ENCODE data around the gene TMEM213. TPM values are rescaled to one million over a fixed set of nuclear protein-coding genes. Genes with fewer than 3 reads are reported as not detected.

Gene TMEM213
- total RNA-seq, 6 donors from 2014 or later: 0.49 to 6.1 (median 3.6) TPM; not detected in 2

- Histone ChIP-seq H3K4me1 (peaks cover 0 to 5% (median 0%) of the 10 kb centered on the region in 4 donors), H3K4me3 (no peak overlapping the region), H3K27me3 (no peaks in the 10 kb centered on the region), H3K9me3 (no peaks in the 10 kb centered on the region), H3K36me3 (no peaks in the 10 kb centered on the region), H3K27ac (no peak overlapping the region)
- no peak for DNase-seq
- TF ChIP-seq POLR2A (IDR thresholded peaks at IDR 0.05) (no peak), POLR2AphosphoS5 (IDR thresholded peaks at IDR 0.05) (no peak), EP300 (IDR thresholded peaks at IDR 0.05) (no peak), CTCF (IDR thresholded peaks at IDR 0.05) (no peak)
- ATAC-seq (ENCODE audit: low FRiP score in 2 of 2): no peak
- WGBS, 2 donors: 88 to 91% methylated on average over 9 of the region's 9 CpGs
Observed at GRCh38 chr7:138773176-138773575, 24.6 kb upstream of the TMEM213 start.

- Histone ChIP-seq H3K4me1 (peaks cover 0 to 5% (median 0%) of the 10 kb centered on the region in 4 donors), H3K4me3 (no peak overlapping the region), H3K9me3 (no peaks in the 10 kb centered on the region), H3K36me3 (no peaks in the 10 kb centered on the region), H3K27ac (no peak overlapping the region), H3K27me3 (no peaks in the 10 kb centered on the region)
- WGBS, 2 donors: 76% methylated on average over 12 of the region's 12 CpGs; no CpG with 5 or more reads in 1 of the 2 donors
- TF ChIP-seq EP300 (IDR thresholded peaks at IDR 0.05) (no peak), POLR2A (IDR thresholded peaks at IDR 0.05) (no peak), POLR2AphosphoS5 (IDR thresholded peaks at IDR 0.05) (no peak), CTCF (IDR thresholded peaks at IDR 0.05) (no peak)
- no peak for ATAC-seq (ENCODE audit: low FRiP score in 2 of 2)
- DNase-seq: peak in 1 of 2 donors; percentile 37
Observed at GRCh38 chr7:138773817-138774216, 24.0 kb upstream of the TMEM213 start.

GRCh38 chr7:138776166-138776833 lies 21.5 kb upstream of the TMEM213 start:
- peak in 1 of 2 donors; percentile 35 for DNase-seq
- WGBS, 2 donors: 58 to 63% methylated on average over 10 of the region's 10 CpGs

GRCh38 chr7:138781004-138781403 lies 16.8 kb upstream of the TMEM213 start:
- Histone ChIP-seq H3K4me1 (peaks cover 0 to 12% (median 3%) of the 10 kb centered on the region in 4 donors), H3K27me3 (no peaks in the 10 kb centered on the region), H3K27ac (no peak overlapping the region), H3K4me3 (no peak overlapping the region), H3K36me3 (no peaks in the 10 kb centered on the region), H3K9me3 (no peaks in the 10 kb centered on the region)
- DNase-seq: no peak
- WGBS, 2 donors: 75 to 81% methylated on average over 2 of the region's 2 CpGs
- no peak for ATAC-seq (ENCODE audit: low FRiP score in 2 of 2)
- TF ChIP-seq EP300 (IDR thresholded peaks at IDR 0.05) (no peak), CTCF (IDR thresholded peaks at IDR 0.05) (no peak), POLR2AphosphoS5 (IDR thresholded peaks at IDR 0.05) (no peak), POLR2A (IDR thresholded peaks at IDR 0.05) (no peak)

More at GRCh38 chr7:138776166-138776833, 21.5 kb upstream of the TMEM213 start:
- no peak overlapping the region for H3K4me3 ChIP-seq
- H3K27ac ChIP-seq: peak overlapping the region in 2 of 4 donors; percentile 26 to 38
- H3K4me1 ChIP-seq: peaks cover 0 to 5% (median 0%) of the 10 kb centered on the region in 4 donors
- no peaks in the 10 kb centered on the region for H3K9me3 ChIP-seq
- TF ChIP-seq CTCF (IDR thresholded peaks at IDR 0.05) (no peak), EP300 (IDR thresholded peaks at IDR 0.05) (no peak), POLR2AphosphoS5 (IDR thresholded peaks at IDR 0.05) (no peak), POLR2A (IDR thresholded peaks at IDR 0.05) (no peak)
- no peaks in the 10 kb centered on the region for H3K36me3 ChIP-seq
- no peaks in the 10 kb centered on the region for H3K27me3 ChIP-seq
- ATAC-seq (ENCODE audit: low FRiP score in 2 of 2): peak; percentile 8 to 37

- Histone ChIP-seq H3K36me3 (no peaks in the 10 kb centered on the region), H3K4me1 (peaks cover 0 to 14% (median 0%) of the 10 kb centered on the region in 4 donors), H3K4me3 (no peak overlapping the region), H3K27ac (no peak overlapping the region), H3K9me3 (no peaks in the 10 kb centered on the region), H3K27me3 (no peaks in the 10 kb centered on the region)
- DNase-seq: peak in 1 of 2 donors; percentile 79
- peak; percentile 45 to 63 for ATAC-seq (ENCODE audit: low FRiP score in 2 of 2)
- TF ChIP-seq POLR2A (IDR thresholded peaks at IDR 0.05): no peak
- peak in 1 of 4 donors; percentile 68 for TF ChIP-seq EP300 (IDR thresholded peaks at IDR 0.05)
- TF ChIP-seq POLR2AphosphoS5 (IDR thresholded peaks at IDR 0.05): no peak
- TF ChIP-seq CTCF (IDR thresholded peaks at IDR 0.05): no peak
- 27 to 36% methylated on average over 4 of the region's 4 CpGs for WGBS, 2 donors
Observed at GRCh38 chr7:138784692-138785091, 13.1 kb upstream of the TMEM213 start.

All from upper lobe of left lung (tissue), 6 donors.